Measurements from ENCODE around the gene GPR27.

DNA sequence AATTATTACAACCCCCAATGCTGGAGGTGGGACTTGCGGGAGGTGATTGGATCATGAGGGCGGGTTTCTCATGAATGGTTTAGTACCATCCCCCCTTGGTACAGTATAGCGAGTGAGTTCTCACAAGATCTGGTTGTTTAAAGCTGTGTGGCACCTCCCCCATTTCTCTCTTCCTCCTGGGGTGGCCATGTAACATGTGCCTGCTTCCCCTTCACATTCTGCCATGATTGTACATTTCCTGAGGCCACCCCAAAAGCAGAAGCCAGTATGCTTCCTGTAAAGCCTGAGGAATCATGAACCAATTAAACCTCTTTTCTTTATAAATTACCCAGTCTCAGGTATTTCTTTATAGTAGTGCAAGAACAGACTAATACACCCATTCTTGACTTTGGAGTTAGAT, 51.5 kb downstream of the GPR27 start:
- TF ChIP-seq, protein P1, sequence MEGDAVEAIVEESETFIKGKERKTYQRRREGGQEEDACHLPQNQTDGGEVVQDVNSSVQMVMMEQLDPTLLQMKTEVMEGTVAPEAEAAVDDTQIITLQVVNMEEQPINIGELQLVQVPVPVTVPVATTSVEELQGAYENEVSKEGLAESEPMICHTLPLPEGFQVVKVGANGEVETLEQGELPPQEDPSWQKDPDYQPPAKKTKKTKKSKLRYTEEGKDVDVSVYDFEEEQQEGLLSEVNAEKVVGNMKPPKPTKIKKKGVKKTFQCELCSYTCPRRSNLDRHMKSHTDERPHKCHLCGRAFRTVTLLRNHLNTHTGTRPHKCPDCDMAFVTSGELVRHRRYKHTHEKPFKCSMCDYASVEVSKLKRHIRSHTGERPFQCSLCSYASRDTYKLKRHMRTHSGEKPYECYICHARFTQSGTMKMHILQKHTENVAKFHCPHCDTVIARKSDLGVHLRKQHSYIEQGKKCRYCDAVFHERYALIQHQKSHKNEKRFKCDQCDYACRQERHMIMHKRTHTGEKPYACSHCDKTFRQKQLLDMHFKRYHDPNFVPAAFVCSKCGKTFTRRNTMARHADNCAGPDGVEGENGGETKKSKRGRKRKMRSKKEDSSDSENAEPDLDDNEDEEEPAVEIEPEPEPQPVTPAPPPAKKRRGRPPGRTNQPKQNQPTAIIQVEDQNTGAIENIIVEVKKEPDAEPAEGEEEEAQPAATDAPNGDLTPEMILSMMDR (conservative IDR thresholded peaks at IDR 0.05; ENCODE audit: low read depth in 2 of 2) = no peak
- TF ChIP-seq POLR2AphosphoS5 (IDR thresholded peaks at IDR 0.05; ENCODE audit: low read depth) = no peak
- TF ChIP-seq, protein P2, sequence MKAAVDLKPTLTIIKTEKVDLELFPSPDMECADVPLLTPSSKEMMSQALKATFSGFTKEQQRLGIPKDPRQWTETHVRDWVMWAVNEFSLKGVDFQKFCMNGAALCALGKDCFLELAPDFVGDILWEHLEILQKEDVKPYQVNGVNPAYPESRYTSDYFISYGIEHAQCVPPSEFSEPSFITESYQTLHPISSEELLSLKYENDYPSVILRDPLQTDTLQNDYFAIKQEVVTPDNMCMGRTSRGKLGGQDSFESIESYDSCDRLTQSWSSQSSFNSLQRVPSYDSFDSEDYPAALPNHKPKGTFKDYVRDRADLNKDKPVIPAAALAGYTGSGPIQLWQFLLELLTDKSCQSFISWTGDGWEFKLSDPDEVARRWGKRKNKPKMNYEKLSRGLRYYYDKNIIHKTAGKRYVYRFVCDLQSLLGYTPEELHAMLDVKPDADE (IDR thresholded peaks at IDR 0.05) = no peak
